Gastroesophageal sphincter (tissue), 4 donors: ENCODE results near the gene UPK3BL1. TPM values are rescaled to one million over a fixed set of nuclear protein-coding genes. Genes with fewer than 3 reads are reported as not detected.
"Not testable (repeated sequence)": the region's sequence is repeated elsewhere in the genome, so short reads cannot be mapped to it uniquely, and the experiment has no call there.

Experiments used
- ATAC-seq: fragments of 150-250 bp; one replicate; pipeline ENCODE4 v1.9.1; 2016; ENCODE audit warnings: mild to moderate bottlenecking, moderate library complexity
- H3K27ac ChIP-seq, 4 donors: fragments of 200-600 bp; sonication (generic) in 3 of 4; 1 replicate in 3 of 4; 2 replicates in 1 of 4; pipeline ENCODE4 v1.5.1; 2016 to 2019
- H3K27me3 ChIP-seq: fragments of 200-600 bp; sonication (generic); one replicate; pipeline ENCODE4 v1.5.1; 2019
- H3K36me3 ChIP-seq, 2 donors: fragments of 200-600 bp; sonication (generic); one replicate each; pipeline ENCODE4 v1.5.1; 2019; ENCODE audit warnings: control low read depth in 1 of 2
- H3K4me1 ChIP-seq, 3 donors: fragments of 200-600 bp; sonication (generic); 1 replicate in 2 of 3; 2 replicates in 1 of 3; pipeline ENCODE4 v1.5.1; 2016 to 2019; ENCODE audit warnings: control low read depth in 2 of 3
- H3K4me3 ChIP-seq, 2 donors: fragments of 200-600 bp; sonication (generic); one replicate each; pipeline ENCODE4 v1.5.1; 2019; ENCODE audit warnings: mild to moderate bottlenecking in 1 of 2, moderate library complexity in 1 of 2
- H3K9me3 ChIP-seq, 3 donors: fragments of 200-600 bp; sonication (generic); one replicate each; pipeline ENCODE4 v1.5.1; 2017 to 2019; ENCODE audit warnings: control low read depth in 2 of 3
- WGBS, 2 donors: methylation state at CpG; one replicate each; pipeline ENCODE4 v1.1.5; 2018; ENCODE audit warnings: low coverage in 1 of 2; 5-methylcytosine and 5-hydroxymethylcytosine counted together
- small RNA-seq, 4 donors: library from RNA; depleted of rRNA; stranded (forward); fragments of <200 nt; gene quantifications; one replicate each; pipeline ENCODE3, GENCODE V24; 2016
- total RNA-seq, 4 donors: library from RNA; depleted of rRNA; stranded (reverse); fragments of >200 nt; gene quantifications; one replicate each; pipeline ENCODE4 v1.1.0, GENCODE V29; 2016

UPK3BL1 gene
- total RNA-seq, 4 donors from 2014 or later, result 18.9 to 26.0 (median 23.6) TPM

GRCh38 chr7:102599699-102600098 is 42.9 kb downstream of the UPK3BL1 start:
- H3K9me3 ChIP-seq, H3K27ac ChIP-seq: not testable (repeated sequence)

GRCh38 chr7:102596036-102596435 is 46.6 kb downstream of the UPK3BL1 start:
- not testable (repeated sequence) for ATAC-seq, H3K27ac ChIP-seq, H3K4me3 ChIP-seq, H3K4me1 ChIP-seq, H3K36me3 ChIP-seq, H3K9me3 ChIP-seq, H3K27me3 ChIP-seq
- WGBS, 2 donors, result no CpG with 5 or more reads among the region's 10 CpGs

More at GRCh38 chr7:102599699-102600098, 42.9 kb downstream of the UPK3BL1 start:
- not testable (repeated sequence) for H3K4me1 ChIP-seq, ATAC-seq, H3K4me3 ChIP-seq, H3K27me3 ChIP-seq, H3K36me3 ChIP-seq
- WGBS, 2 donors, result no CpG with 5 or more reads among the region's 9 CpGs

- not testable (repeated sequence) for H3K9me3 ChIP-seq, H3K4me1 ChIP-seq, H3K27me3 ChIP-seq, H3K36me3 ChIP-seq, H3K4me3 ChIP-seq, H3K27ac ChIP-seq
- peak; percentile 2 for ATAC-seq
- WGBS, 2 donors, result no CpG with 5 or more reads among the region's 68 CpGs
Measured at GRCh38 chr7:102593637-102594334, 48.8 kb downstream of the UPK3BL1 start.

DNA sequence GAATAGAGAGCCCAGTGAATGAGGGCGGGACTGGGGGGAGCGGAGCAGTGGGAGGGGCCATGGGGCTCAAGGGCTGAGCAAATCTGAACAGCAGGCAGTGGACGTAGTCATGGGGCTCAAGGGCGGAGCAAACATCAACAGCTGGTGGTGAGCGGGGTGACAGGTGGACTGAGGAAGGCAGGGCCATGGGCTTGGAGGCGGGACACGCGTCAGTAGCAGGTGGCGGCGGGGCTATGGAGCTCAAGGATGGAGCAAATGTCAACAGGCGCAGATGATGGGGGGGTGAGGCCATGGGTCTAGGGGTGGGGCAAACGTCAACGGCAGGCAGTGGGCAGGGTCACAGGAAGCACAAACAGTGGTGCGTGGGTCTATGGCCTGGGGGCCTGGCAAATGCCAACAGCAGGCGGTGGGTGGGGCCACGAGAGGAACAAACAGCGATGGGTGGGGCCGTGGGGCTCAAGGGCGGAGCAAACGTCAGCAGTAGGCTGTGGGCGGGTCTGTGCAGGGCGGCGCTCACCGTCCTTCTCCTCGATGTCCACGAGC is 50.0 kb downstream of the UPK3BL1 start:
- ATAC-seq, result peak; percentile 89
- H3K4me3 ChIP-seq, result peak overlapping the region in 1 of 2 donors; percentile 14
- no CpG with 5 or more reads among the region's 26 CpGs for WGBS, 2 donors
- H3K4me1 ChIP-seq, H3K27me3 ChIP-seq, H3K36me3 ChIP-seq, H3K9me3 ChIP-seq, H3K27ac ChIP-seq: not testable (repeated sequence)

DNA sequence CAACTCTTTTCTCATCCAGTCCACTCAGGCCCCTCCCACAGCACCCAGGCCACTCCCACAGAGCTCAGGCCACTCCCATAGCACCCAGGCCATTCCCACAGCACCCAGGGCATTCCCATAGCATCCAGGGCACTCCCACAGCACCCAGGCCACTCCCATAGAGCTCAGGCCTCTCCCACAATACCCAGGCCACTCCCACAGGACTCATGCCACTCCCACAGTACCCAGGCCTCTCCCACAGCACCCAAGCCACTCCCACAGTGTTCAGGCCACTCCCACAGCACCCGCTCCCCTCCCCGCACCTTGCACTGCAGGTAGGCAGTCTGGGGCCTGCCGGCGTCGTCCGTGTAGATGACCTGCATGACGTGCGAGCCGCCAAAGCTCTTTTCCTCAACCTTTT is 52.7 kb downstream of the UPK3BL1 start:
- peak; percentile 33 for ATAC-seq

More for the DNA sequence above, 52.7 kb downstream of the UPK3BL1 start:
- H3K36me3 ChIP-seq, H3K27ac ChIP-seq, H3K4me3 ChIP-seq, H3K4me1 ChIP-seq, H3K9me3 ChIP-seq, H3K27me3 ChIP-seq: not testable (repeated sequence)
- no CpG with 5 or more reads among the region's 9 CpGs for WGBS, 2 donors

Small RNAs within 50 kb of the gene (small RNA-seq; reads per million reads assigned to genes)
- gene AC105052.3 (0 reads per million in 4 donors), gene UPK3BL1 (0 reads per million in 4 donors)

Other genes with a start within 250 kb of the UPK3BL1 start
- 10 to 100 TPM; 11.7 to 48.7 (median 24.4) TPM for gene PRKRIP1, start 246.4 kb downstream of the UPK3BL1 start, total RNA-seq
- 10 to 100 TPM in 1 of 4 donors, 1 to 10 TPM in 3; 3.3 to 15.6 (median 6.7) TPM for gene ORAI2, start 209.2 kb downstream of the UPK3BL1 start, total RNA-seq
- gene ALKBH4, start 177.9 kb downstream of the UPK3BL1 start, total RNA-seq, result 10 to 100 TPM in 3 of 4 donors, 1 to 10 TPM in 1; 9.7 to 31.6 (median 14.8) TPM
- 10 to 100 TPM in 3 of 4 donors, 1 to 10 TPM in 1; 7.5 to 24.4 (median 12.3) TPM for gene LRWD1, start 177.8 kb downstream of the UPK3BL1 start, total RNA-seq
- 10 to 100 TPM in 3 of 4 donors, 1 to 10 TPM in 1; 6.7 to 24.1 (median 19.9) TPM for gene POLR2J, start 163.9 kb downstream of the UPK3BL1 start, total RNA-seq
- gene RASA4B, start 125.0 kb downstream of the UPK3BL1 start, total RNA-seq, result 10 to 100 TPM in 1 of 4 donors, 1 to 10 TPM in 3; 6.1 to 34.3 (median 8.8) TPM
- gene UPK3BL2, start 99.1 kb downstream of the UPK3BL1 start, total RNA-seq, result 1 to 10 TPM; 3.0 to 6.1 (median 4.4) TPM
- not detected for gene SPDYE2, start 91.6 kb downstream of the UPK3BL1 start, total RNA-seq
- gene POLR2J3, start 70.2 kb downstream of the UPK3BL1 start, total RNA-seq, result 10 to 100 TPM; 11.8 to 25.7 (median 17.5) TPM
- gene RASA4, start 26.0 kb downstream of the UPK3BL1 start, total RNA-seq, result 10 to 100 TPM; 35.5 to 62.2 (median 44.2) TPM
- gene SPDYE2B, start 7.5 kb upstream of the UPK3BL1 start, total RNA-seq, result not detected
- 1 to 10 TPM in 2 of 4 donors, under 1 TPM in 1, not detected in 1; 0.45 to 7.5 (median 5.3) TPM for gene POLR2J2, start 28.9 kb upstream of the UPK3BL1 start, total RNA-seq
- 10 to 100 TPM in 3 of 4 donors, 1 to 10 TPM in 1; 8.9 to 36.3 (median 13.0) TPM for gene FAM185A, start 106.2 kb upstream of the UPK3BL1 start, total RNA-seq